HEK293 (cell line): ENCODE measurements around the gene CRTAP.

Source experiments
- CTCF ChIA-PET: fragments of 350-600 bp; formaldehyde crosslinking; extraction: SDS; loops from one replicate; lab custom pipeline; 2021; ENCODE audit warnings: antibody characterized with exemption; lab: Yijun Ruan, JAX
- POLR2A ChIA-PET: fragments of 300-600 bp; formaldehyde crosslinking; extraction: SDS; loops from one replicate; lab custom pipeline; 2020; ENCODE audit warnings: antibody characterized with exemption, inconsistent platforms; lab: Yijun Ruan, JAX
- H3K27ac ChIP-seq: fragments of 200-500 bp; sonication (Bioruptor generic); 2 replicates; pipeline ENCODE4 v1.5.1; 2014; ENCODE audit warnings: low read depth, low read length, control low read depth, inconsistent platforms; ENCODE audit errors: extremely low read depth
- H3K36me3 ChIP-seq, 2 experiments: fragments of 200-500 bp in 1 of 2; sonication (Bioruptor generic) in 1 of 2; 1 replicate in 1 of 2; 2 replicates in 1 of 2; pipeline ENCODE4 v1.5.1; 2014 to 2017; ENCODE audit warnings: inconsistent platforms in 2 of 2, low read length in 2 of 2; ENCODE audit not compliant: control insufficient read depth in 2 of 2, insufficient read depth in 1 of 2
- H3K4me1 ChIP-seq: fragments of 200-500 bp; sonication (Bioruptor generic); 2 replicates; pipeline ENCODE4 v1.5.1; 2014; ENCODE audit warnings: mild to moderate bottlenecking, low read length, inconsistent platforms; ENCODE audit not compliant: control insufficient read depth, insufficient read depth
- H3K4me3 ChIP-seq: 2 replicates; pipeline ENCODE4 v1.5.1; 2011; ENCODE audit warnings: low read depth, mild to moderate bottlenecking, control low read depth, low read length, moderate library complexity
- H3K9me3 ChIP-seq: fragments of 200-500 bp; sonication (Bioruptor generic); 2 replicates; pipeline ENCODE4 v1.5.1; 2014; ENCODE audit warnings: low read depth, low read length, inconsistent platforms; ENCODE audit not compliant: control insufficient read depth, insufficient read depth
- BCL11A ChIP-seq: fragments of 450-650 bp; formaldehyde crosslinking; IDR thresholded peaks from 2 replicates; pipeline ENCODE4 v1.5.1; 2016; ENCODE audit warnings: low read depth, missing biosample characterization, missing genetic modification characterization
- KLF1 ChIP-seq: fragments of 450-650 bp; formaldehyde crosslinking; IDR thresholded peaks from 2 replicates; pipeline ENCODE4 v1.5.1; 2016; ENCODE audit warnings: missing biosample characterization, missing genetic modification characterization
- ZBTB21 ChIP-seq: fragments of 450-650 bp; formaldehyde crosslinking; IDR thresholded peaks from 2 replicates; pipeline ENCODE4 v1.5.1; 2017; ENCODE audit warnings: missing biosample characterization, missing genetic modification characterization
- ZNF121 ChIP-seq: fragments of 450-650 bp; formaldehyde crosslinking; IDR thresholded peaks from 2 replicates; pipeline ENCODE4 v1.5.1; 2016; ENCODE audit warnings: missing biosample characterization, missing genetic modification characterization
- ZNF18 ChIP-seq: fragments of 450-650 bp; formaldehyde crosslinking; IDR thresholded peaks from 2 replicates; pipeline ENCODE4 v1.5.1; 2016; ENCODE audit warnings: missing biosample characterization, missing genetic modification characterization
- ZNF223 ChIP-seq: fragments of 450-650 bp; formaldehyde crosslinking; IDR thresholded peaks from 2 replicates; pipeline ENCODE4 v1.5.1; 2016; ENCODE audit warnings: missing biosample characterization, missing genetic modification characterization
- ZNF24 ChIP-seq: fragments of 450-650 bp; formaldehyde crosslinking; IDR thresholded peaks from 2 replicates; pipeline ENCODE4 v1.5.1; 2016; ENCODE audit warnings: missing biosample characterization, missing genetic modification characterization
- ZNF266 ChIP-seq: fragments of 450-650 bp; formaldehyde crosslinking; IDR thresholded peaks from 2 replicates; pipeline ENCODE4 v1.5.1; 2016; ENCODE audit warnings: missing biosample characterization, missing genetic modification characterization, low read depth
- ZNF274 ChIP-seq, 2 experiments: fragments of 200-500 bp in 1 of 2; fragments of 450-650 bp in 1 of 2; sonication (Bioruptor generic) in 1 of 2; formaldehyde crosslinking in 1 of 2; IDR thresholded peaks; 2 replicates each; pipeline versions ENCODE4 v1.5.1 to v1.6.1; 2014 to 2016; ENCODE audit warnings: borderline replicate concordance in 1 of 2, inconsistent platforms in 1 of 2, low read length in 1 of 2, missing biosample characterization in 1 of 2, missing genetic modification characterization in 1 of 2
- ZNF302 ChIP-seq: fragments of 450-650 bp; formaldehyde crosslinking; IDR thresholded peaks from 2 replicates; pipeline ENCODE4 v1.5.1; 2016; ENCODE audit warnings: missing biosample characterization, missing genetic modification characterization, low read depth
- ZNF341 ChIP-seq: fragments of 450-650 bp; formaldehyde crosslinking; IDR thresholded peaks from 2 replicates; pipeline ENCODE4; 2016; ENCODE audit warnings: low read depth, missing biosample characterization, missing genetic modification characterization
- ZNF354C ChIP-seq: fragments of 450-650 bp; formaldehyde crosslinking; IDR thresholded peaks from 2 replicates; pipeline ENCODE4 v1.5.1; 2016; ENCODE audit warnings: missing biosample characterization, missing genetic modification characterization, low read depth, borderline replicate concordance
- ZNF394 ChIP-seq: fragments of 450-650 bp; formaldehyde crosslinking; IDR thresholded peaks from 2 replicates; pipeline ENCODE4 v1.5.1; 2016; ENCODE audit warnings: missing biosample characterization, missing genetic modification characterization, mild to moderate bottlenecking, moderate library complexity, borderline replicate concordance
- ZNF596 ChIP-seq: fragments of 450-650 bp; IDR thresholded peaks from 2 replicates; pipeline ENCODE4 v1.5.0; 2018; ENCODE audit warnings: missing biosample characterization, mild to moderate bottlenecking, missing genetic modification characterization, moderate library complexity
- ZNF626 ChIP-seq: fragments of 450-650 bp; sonication (Bioruptor Pico); formaldehyde crosslinking; IDR thresholded peaks from 2 replicates; pipeline ENCODE4 v1.5.1; 2018; ENCODE audit warnings: missing biosample characterization, missing genetic modification characterization, inconsistent platforms
- ZNF776 ChIP-seq: fragments of 450-650 bp; formaldehyde crosslinking; IDR thresholded peaks from 2 replicates; pipeline ENCODE4 v1.5.0; 2017; ENCODE audit warnings: missing biosample characterization, missing genetic modification characterization, borderline replicate concordance
- ZNF785 ChIP-seq: fragments of 450-650 bp; formaldehyde crosslinking; IDR thresholded peaks from 2 replicates; pipeline ENCODE4 v1.5.1; 2016; ENCODE audit warnings: missing biosample characterization, missing genetic modification characterization
- ZNF843 ChIP-seq: fragments of 450-650 bp; formaldehyde crosslinking; IDR thresholded peaks from 2 replicates; pipeline ENCODE4 v1.5.1; 2016; ENCODE audit warnings: missing biosample characterization, missing genetic modification characterization
- TF ChIP-seq, protein P1 (sequence below): fragments of 450-650 bp; formaldehyde crosslinking; IDR thresholded peaks from 2 replicates; pipeline ENCODE4 v1.5.1; 2016; ENCODE audit warnings: missing biosample characterization, missing genetic modification characterization
- TF ChIP-seq, protein P2 (sequence below): sonication (generic); formaldehyde crosslinking; IDR thresholded peaks from 2 replicates; pipeline ENCODE4 v1.8.1; 2022; ENCODE audit warnings: mild to moderate bottlenecking, moderate library complexity, missing genetic modification reagents

CRTAP gene

DNA sequence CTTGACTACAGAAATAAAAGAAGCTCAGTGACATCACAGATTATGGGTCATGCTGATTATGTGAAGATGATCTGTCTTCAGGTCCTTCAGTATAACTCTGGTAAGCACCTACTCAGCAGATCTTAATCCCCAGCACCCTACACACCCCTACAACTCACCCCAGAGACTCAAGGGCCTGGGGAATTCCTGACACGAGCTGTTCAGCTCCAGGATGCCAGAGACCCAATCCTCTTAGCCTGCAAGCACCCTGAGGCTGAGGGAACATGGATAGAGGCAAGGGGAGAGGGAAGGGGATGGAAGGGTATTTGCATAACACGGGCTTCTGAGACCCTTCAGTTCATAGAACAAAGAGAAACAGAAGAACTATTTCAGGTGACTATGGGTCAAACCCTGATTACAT, 29.9 kb upstream of the CRTAP start (continued):
- TF ChIP-seq, protein P1, sequence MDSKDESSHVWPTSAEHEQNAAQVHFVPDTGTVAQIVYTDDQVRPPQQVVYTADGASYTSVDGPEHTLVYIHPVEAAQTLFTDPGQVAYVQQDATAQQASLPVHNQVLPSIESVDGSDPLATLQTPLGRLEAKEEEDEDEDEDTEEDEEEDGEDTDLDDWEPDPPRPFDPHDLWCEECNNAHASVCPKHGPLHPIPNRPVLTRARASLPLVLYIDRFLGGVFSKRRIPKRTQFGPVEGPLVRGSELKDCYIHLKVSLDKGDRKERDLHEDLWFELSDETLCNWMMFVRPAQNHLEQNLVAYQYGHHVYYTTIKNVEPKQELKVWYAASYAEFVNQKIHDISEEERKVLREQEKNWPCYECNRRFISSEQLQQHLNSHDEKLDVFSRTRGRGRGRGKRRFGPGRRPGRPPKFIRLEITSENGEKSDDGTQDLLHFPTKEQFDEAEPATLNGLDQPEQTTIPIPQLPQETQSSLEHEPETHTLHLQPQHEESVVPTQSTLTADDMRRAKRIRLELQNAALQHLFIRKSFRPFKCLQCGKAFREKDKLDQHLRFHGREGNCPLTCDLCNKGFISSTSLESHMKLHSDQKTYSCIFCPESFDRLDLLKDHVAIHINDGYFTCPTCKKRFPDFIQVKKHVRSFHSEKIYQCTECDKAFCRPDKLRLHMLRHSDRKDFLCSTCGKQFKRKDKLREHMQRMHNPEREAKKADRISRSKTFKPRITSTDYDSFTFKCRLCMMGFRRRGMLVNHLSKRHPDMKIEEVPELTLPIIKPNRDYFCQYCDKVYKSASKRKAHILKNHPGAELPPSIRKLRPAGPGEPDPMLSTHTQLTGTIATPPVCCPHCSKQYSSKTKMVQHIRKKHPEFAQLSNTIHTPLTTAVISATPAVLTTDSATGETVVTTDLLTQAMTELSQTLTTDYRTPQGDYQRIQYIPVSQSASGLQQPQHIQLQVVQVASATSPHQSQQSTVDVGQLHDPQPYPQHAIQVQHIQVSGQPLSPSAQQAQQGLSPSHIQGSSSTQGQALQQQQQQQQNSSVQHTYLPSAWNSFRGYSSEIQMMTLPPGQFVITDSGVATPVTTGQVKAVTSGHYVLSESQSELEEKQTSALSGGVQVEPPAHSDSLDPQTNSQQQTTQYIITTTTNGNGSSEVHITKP (tag by site-specific recombination) = no peak
- TF ChIP-seq ZNF24 (tag by site-specific recombination) (no peak), ZNF223 (tag by site-specific recombination) (no peak), ZNF394 (tag by site-specific recombination) (no peak), ZNF354C (no peak)
- TF ChIP-seq, protein P2, sequence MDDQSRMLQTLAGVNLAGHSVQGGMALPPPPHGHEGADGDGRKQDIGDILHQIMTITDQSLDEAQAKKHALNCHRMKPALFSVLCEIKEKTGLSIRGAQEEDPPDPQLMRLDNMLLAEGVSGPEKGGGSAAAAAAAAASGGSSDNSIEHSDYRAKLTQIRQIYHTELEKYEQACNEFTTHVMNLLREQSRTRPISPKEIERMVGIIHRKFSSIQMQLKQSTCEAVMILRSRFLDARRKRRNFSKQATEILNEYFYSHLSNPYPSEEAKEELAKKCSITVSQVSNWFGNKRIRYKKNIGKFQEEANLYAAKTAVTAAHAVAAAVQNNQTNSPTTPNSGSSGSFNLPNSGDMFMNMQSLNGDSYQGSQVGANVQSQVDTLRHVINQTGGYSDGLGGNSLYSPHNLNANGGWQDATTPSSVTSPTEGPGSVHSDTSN = no peak
- TF ChIP-seq, all 188 proteins: peak for 0

DNA sequence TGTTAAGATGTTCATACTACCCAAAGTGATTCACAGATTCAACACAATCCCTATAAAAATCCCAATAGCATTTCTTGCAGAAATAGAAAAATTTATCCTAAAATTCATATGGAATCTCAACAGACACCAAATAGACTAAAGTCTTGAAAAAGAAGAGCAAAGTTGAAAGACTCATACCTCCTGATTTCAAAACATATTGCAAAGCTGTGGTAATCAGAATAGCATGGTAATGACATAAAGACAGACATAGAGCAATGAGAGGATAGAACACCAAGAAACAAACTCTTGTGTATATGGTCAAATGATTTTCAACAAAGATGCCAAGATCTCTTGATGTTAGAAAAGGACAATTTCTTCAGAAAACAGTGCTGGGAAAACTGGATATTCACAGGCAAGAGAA, 25.1 kb upstream of the CRTAP start:
- no peak overlapping the region for H3K4me3 ChIP-seq
- CTCF ChIA-PET = no interaction called here
- H3K36me3 ChIP-seq = peaks cover 0 to 24% of the 10 kb centered on the region in 2 experiments; a peak in 1 of 3 replicates
- no peaks in the 10 kb centered on the region; the same call in 1 of the 2 replicates for H3K4me1 ChIP-seq
- POLR2A ChIA-PET = no interaction called here
- no peak overlapping the region for H3K27ac ChIP-seq
- TF ChIP-seq ZNF266 (tag by site-specific recombination) = no peak
- no peak for TF ChIP-seq ZNF776 (tag by site-specific recombination)
- TF ChIP-seq BCL11A (tag by site-specific recombination) = no peak
- no peak for TF ChIP-seq ZNF18 (tag by site-specific recombination)
- TF ChIP-seq ZNF843 (tag by site-specific recombination) = no peak
- TF ChIP-seq ZBTB21 (tag by site-specific recombination) = no peak
- no peak for TF ChIP-seq ZNF785 (tag by site-specific recombination)
- TF ChIP-seq ZNF341 (tag by site-specific recombination) = no peak
- no peak for TF ChIP-seq KLF1
- no peaks in the 10 kb centered on the region for H3K9me3 ChIP-seq

DNA sequence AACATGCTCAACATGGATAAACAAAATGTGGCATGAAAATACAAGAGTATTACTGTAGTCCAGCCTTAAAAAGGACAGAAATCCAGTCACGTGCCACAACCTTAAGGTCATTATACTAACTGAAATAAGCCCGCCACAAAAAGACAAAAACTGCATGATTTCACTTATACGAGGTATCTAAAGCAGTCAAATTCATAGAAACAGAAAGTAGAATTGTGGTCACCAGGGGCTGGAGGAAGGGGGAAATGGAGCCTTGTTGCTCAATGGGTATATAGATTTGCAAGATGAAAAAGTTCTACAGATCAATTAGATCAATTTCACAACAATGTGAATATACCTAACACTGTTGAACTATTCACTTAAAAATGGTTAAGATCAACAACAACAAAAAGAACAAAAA, 24.3 kb upstream of the CRTAP start:
- Histone ChIP-seq H3K9me3 (no peaks in the 10 kb centered on the region), H3K4me1 (no peaks in the 10 kb centered on the region), H3K36me3 (peaks cover 0 to 29% of the 10 kb centered on the region in 2 experiments; a peak in 1 of 3 replicates), H3K27ac (no peak overlapping the region), H3K4me3 (no peak overlapping the region)
- ChIA-PET CTCF (no interaction called here), POLR2A (no interaction called here)
- TF ChIP-seq ZNF121 (no peak), ZNF302 (no peak), ZNF24 (tag by site-specific recombination) (no peak), ZNF274 (IDR thresholded peaks at IDR 0.05; ENCODE audit: low read length) (no peak), ZNF274 (tag by site-specific recombination; IDR thresholded peaks at IDR 0.05; ENCODE audit: borderline replicate concordance) (no peak), ZNF596 (tag by site-specific recombination) (no peak), ZNF626 (no peak)
